Skeletal muscle satellite cell (primary cell): Measurements from ENCODE around the gene OBSCN.

Experiments used
- H3K27me3 ChIP-seq: 2 replicates; pipeline ENCODE4 v1.7.0; 2013; ENCODE audit warnings: low read length; ENCODE audit not compliant: control insufficient read depth, insufficient read depth
- H3K36me3 ChIP-seq: 2 replicates; pipeline ENCODE4 v1.7.0; 2013; ENCODE audit warnings: mild to moderate bottlenecking, control low read depth, low read length; ENCODE audit not compliant: insufficient read depth
- H3K4me1 ChIP-seq: 2 replicates; pipeline ENCODE4 v1.7.0; 2013; ENCODE audit warnings: low read length; ENCODE audit not compliant: control insufficient read depth, insufficient read depth
- H3K4me2 ChIP-seq: 2 replicates; pipeline ENCODE4 v1.7.0; 2013; ENCODE audit warnings: mild to moderate bottlenecking, low read length
- H3K4me3 ChIP-seq: 2 replicates; pipeline ENCODE4 v1.7.0; 2013; ENCODE audit warnings: low read length
- H3K9ac ChIP-seq: 2 replicates; pipeline ENCODE4 v1.7.0; 2013; ENCODE audit warnings: mild to moderate bottlenecking, low read depth, low read length, moderate library complexity
- H3K9me3 ChIP-seq: replicated peaks from 2 replicates; pipeline ENCODE4 v1.7.0; 2013; ENCODE audit warnings: mild to moderate bottlenecking, control low read depth, low read length

The OBSCN gene

GRCh38 chr1:228288536-228289238, 80.8 kb downstream of the OBSCN start:
- no peak overlapping the region for H3K9ac ChIP-seq
- H3K4me2 ChIP-seq, result no peak overlapping the region
- H3K4me3 ChIP-seq, result no peak overlapping the region
- no peaks in the 10 kb centered on the region for H3K4me1 ChIP-seq
- H3K36me3 ChIP-seq, result no peaks in the 10 kb centered on the region
- no peaks in the 10 kb centered on the region for H3K9me3 ChIP-seq
- no peaks in the 10 kb centered on the region for H3K27me3 ChIP-seq

- H3K4me1 ChIP-seq, result no peaks in the 10 kb centered on the region
- no peak overlapping the region for H3K4me2 ChIP-seq
- H3K9me3 ChIP-seq, result no peaks in the 10 kb centered on the region
- no peaks in the 10 kb centered on the region for H3K36me3 ChIP-seq
- no peaks in the 10 kb centered on the region for H3K27me3 ChIP-seq
- no peak overlapping the region for H3K4me3 ChIP-seq
- H3K9ac ChIP-seq, result no peak overlapping the region
These were observed 81.5 kb downstream of the OBSCN start for GRCh38 chr1:228289239-228289849.

- Histone ChIP-seq H3K36me3 (no peaks in the 10 kb centered on the region), H3K4me1 (no peaks in the 10 kb centered on the region), H3K4me3 (no peak overlapping the region), H3K9me3 (no peaks in the 10 kb centered on the region), H3K27me3 (no peaks in the 10 kb centered on the region), H3K9ac (no peak overlapping the region), H3K4me2 (no peak overlapping the region)
These were observed 82.4 kb downstream of the OBSCN start for GRCh38 chr1:228289996-228290881.

GRCh38 chr1:228291906-228292608, 84.2 kb downstream of the OBSCN start:
- H3K9me3 ChIP-seq, result no peaks in the 10 kb centered on the region
- no peak overlapping the region for H3K4me3 ChIP-seq
- H3K9ac ChIP-seq, result no peak overlapping the region
- H3K36me3 ChIP-seq, result no peaks in the 10 kb centered on the region
- no peaks in the 10 kb centered on the region for H3K4me1 ChIP-seq
- H3K27me3 ChIP-seq, result no peaks in the 10 kb centered on the region
- no peak overlapping the region for H3K4me2 ChIP-seq

GRCh38 chr1:228292609-228292911, 84.7 kb downstream of the OBSCN start:
- Histone ChIP-seq H3K4me2 (no peak overlapping the region), H3K36me3 (no peaks in the 10 kb centered on the region), H3K4me1 (no peaks in the 10 kb centered on the region), H3K9me3 (no peaks in the 10 kb centered on the region), H3K9ac (no peak overlapping the region), H3K4me3 (no peak overlapping the region), H3K27me3 (no peaks in the 10 kb centered on the region)

GRCh38 chr1:228293393-228293792, 85.5 kb downstream of the OBSCN start:
- Histone ChIP-seq H3K9ac (no peak overlapping the region), H3K4me3 (no peak overlapping the region), H3K4me2 (no peak overlapping the region), H3K27me3 (no peaks in the 10 kb centered on the region), H3K36me3 (no peaks in the 10 kb centered on the region), H3K9me3 (no peaks in the 10 kb centered on the region), H3K4me1 (no peaks in the 10 kb centered on the region)

- no peak overlapping the region for H3K4me2 ChIP-seq
These were observed 86.1 kb downstream of the OBSCN start for GRCh38 chr1:228293816-228294500.

GRCh38 chr1:228294717-228295116, 86.9 kb downstream of the OBSCN start:
- H3K9me3 ChIP-seq, result no peaks in the 10 kb centered on the region
- no peak overlapping the region for H3K4me3 ChIP-seq
- no peaks in the 10 kb centered on the region for H3K27me3 ChIP-seq
- H3K4me2 ChIP-seq, result no peak overlapping the region
- no peaks in the 10 kb centered on the region for H3K36me3 ChIP-seq
- no peaks in the 10 kb centered on the region for H3K4me1 ChIP-seq
- H3K9ac ChIP-seq, result no peak overlapping the region

More at GRCh38 chr1:228293816-228294500, 86.1 kb downstream of the OBSCN start:
- Histone ChIP-seq H3K27me3 (no peaks in the 10 kb centered on the region), H3K9ac (no peak overlapping the region), H3K9me3 (no peaks in the 10 kb centered on the region), H3K4me1 (no peaks in the 10 kb centered on the region), H3K36me3 (no peaks in the 10 kb centered on the region), H3K4me3 (no peak overlapping the region)

GRCh38 chr1:228295201-228295600, 87.4 kb downstream of the OBSCN start:
- Histone ChIP-seq H3K27me3 (no peaks in the 10 kb centered on the region), H3K9me3 (peaks cover 2% of the 10 kb centered on the region), H3K9ac (no peak overlapping the region), H3K4me2 (no peak overlapping the region), H3K4me1 (no peaks in the 10 kb centered on the region), H3K36me3 (no peaks in the 10 kb centered on the region), H3K4me3 (no peak overlapping the region)

- no peak overlapping the region for H3K9ac ChIP-seq
- H3K36me3 ChIP-seq, result no peaks in the 10 kb centered on the region
These were observed 88.1 kb downstream of the OBSCN start for GRCh38 chr1:228295981-228296380.

GRCh38 chr1:228297242-228297641, 89.4 kb downstream of the OBSCN start:
- no peaks in the 10 kb centered on the region for H3K36me3 ChIP-seq
- peaks cover 6% of the 10 kb centered on the region for H3K9me3 ChIP-seq
- no peaks in the 10 kb centered on the region for H3K4me1 ChIP-seq
- no peak overlapping the region for H3K4me2 ChIP-seq
- H3K9ac ChIP-seq, result no peak overlapping the region
- H3K27me3 ChIP-seq, result no peaks in the 10 kb centered on the region
- H3K4me3 ChIP-seq, result no peak overlapping the region

More at GRCh38 chr1:228295981-228296380, 88.1 kb downstream of the OBSCN start:
- Histone ChIP-seq H3K9me3 (peaks cover 2% of the 10 kb centered on the region), H3K4me2 (no peak overlapping the region), H3K4me3 (no peak overlapping the region), H3K4me1 (no peaks in the 10 kb centered on the region), H3K27me3 (no peaks in the 10 kb centered on the region)
